ENCODE results near the gene DNAH14.

The DNAH14 gene

GRCh38 chr1:225396357-225396756, 466.9 kb downstream of the DNAH14 start:
- DNase-seq (ENCODE audit: low spot score), result no peak
- no peak for TF ChIP-seq CTCF (IDR thresholded peaks at IDR 0.05; ENCODE audit: extremely low read depth, insufficient read depth, missing control alignments)
- in situ Hi-C loops (cut with MboI; ENCODE audit: low pct_unique_long_range_greater_than_20kb, low sequenced_read_pairs, unreplicated experiment), result no loop called here

GRCh38 chr1:225400968-225401367, 471.5 kb downstream of the DNAH14 start:
- no peak for TF ChIP-seq CTCF (IDR thresholded peaks at IDR 0.05; ENCODE audit: extremely low read depth, insufficient read depth, missing control alignments)
- in situ Hi-C loops (cut with MboI; ENCODE audit: low pct_unique_long_range_greater_than_20kb, low sequenced_read_pairs, unreplicated experiment), result no loop called here
- DNase-seq (ENCODE audit: low spot score), result no peak

GRCh38 chr1:225406976-225407725, 477.7 kb downstream of the DNAH14 start:
- TF ChIP-seq CTCF (IDR thresholded peaks at IDR 0.05; ENCODE audit: extremely low read depth, insufficient read depth, missing control alignments), result no peak
- in situ Hi-C loops (cut with MboI; ENCODE audit: low pct_unique_long_range_greater_than_20kb, low sequenced_read_pairs, unreplicated experiment), result no loop called here
- no peak for DNase-seq (ENCODE audit: low spot score)

GRCh38 chr1:225407755-225408154, 478.3 kb downstream of the DNAH14 start:
- no peak for TF ChIP-seq CTCF (IDR thresholded peaks at IDR 0.05; ENCODE audit: extremely low read depth, insufficient read depth, missing control alignments)
- in situ Hi-C loops (cut with MboI; ENCODE audit: low pct_unique_long_range_greater_than_20kb, low sequenced_read_pairs, unreplicated experiment), result no loop called here
- DNase-seq (ENCODE audit: low spot score), result no peak

GRCh38 chr1:225408249-225408648, 478.8 kb downstream of the DNAH14 start:
- DNase-seq (ENCODE audit: low spot score), result no peak
- no peak for TF ChIP-seq CTCF (IDR thresholded peaks at IDR 0.05; ENCODE audit: extremely low read depth, insufficient read depth, missing control alignments)
- in situ Hi-C loops (cut with MboI; ENCODE audit: low pct_unique_long_range_greater_than_20kb, low sequenced_read_pairs, unreplicated experiment), result no loop called here

- no peak for DNase-seq (ENCODE audit: low spot score)
- in situ Hi-C loops (cut with MboI; ENCODE audit: low pct_unique_long_range_greater_than_20kb, low sequenced_read_pairs, unreplicated experiment), result no loop called here
- TF ChIP-seq CTCF (IDR thresholded peaks at IDR 0.05; ENCODE audit: extremely low read depth, insufficient read depth, missing control alignments), result no peak
Observed at GRCh38 chr1:225409051-225409450, 479.6 kb downstream of the DNAH14 start.
